CD14-positive monocyte (primary cell): Measurements from ENCODE around the gene NIFK. TPM values are rescaled to one million over a fixed set of nuclear protein-coding genes. Genes with fewer than 3 reads are reported as not detected.
A peak's percentile ranks its signal among the peaks of the same experiment; 100 is the strongest.
"Not testable (repeated sequence)": the region's sequence is repeated elsewhere in the genome, so short reads cannot be mapped to it uniquely, and the experiment has no call there.

Experiments
- DNase-seq, 3 donors: peaks; one replicate each; pipeline ENCODE4 v3.0.0-alpha.2; 2011 to 2022
- H2AFZ ChIP-seq: 2 replicates; pipeline ENCODE4 v1.6.0; 2012; ENCODE audit warnings: mild to moderate bottlenecking, low read depth, low read length, inconsistent platforms; ENCODE audit not compliant: insufficient read depth, poor library complexity, severe bottlenecking
- H3K27ac ChIP-seq, 2 donors: 1 replicate in 1 of 2; 2 replicates in 1 of 2; pipeline ENCODE4 v1.5.1; 2012 to 2013; ENCODE audit warnings: low read length in 2 of 2, control low read depth in 1 of 2, inconsistent platforms in 1 of 2, low read depth in 1 of 2, mild to moderate bottlenecking in 1 of 2
- H3K27me3 ChIP-seq, 2 donors: one replicate each; pipeline versions ENCODE4 v1.6.0 to v1.6.1; 2011 to 2013; ENCODE audit warnings: low read length in 2 of 2; ENCODE audit not compliant: control insufficient read depth in 2 of 2, insufficient read depth in 2 of 2
- H3K36me3 ChIP-seq, 2 donors: replicated peaks in 1 of 2; 1 replicate in 1 of 2; 2 replicates in 1 of 2; pipeline versions ENCODE4 v1.5.1 to v1.6.1; 2012 to 2013; ENCODE audit warnings: low read length in 2 of 2, control low read depth in 1 of 2, inconsistent platforms in 1 of 2, mild to moderate bottlenecking in 1 of 2; ENCODE audit not compliant: insufficient read depth in 2 of 2, control insufficient read depth in 1 of 2
- H3K4me1 ChIP-seq, 2 donors: 1 replicate in 1 of 2; 2 replicates in 1 of 2; pipeline versions ENCODE4 v1.5.1 to v1.6.1; 2012 to 2013; ENCODE audit warnings: low read length in 2 of 2, control low read depth in 1 of 2, inconsistent platforms in 1 of 2, mild to moderate bottlenecking in 1 of 2, moderate library complexity in 1 of 2; ENCODE audit not compliant: insufficient read depth in 2 of 2, control insufficient read depth in 1 of 2
- H3K4me2 ChIP-seq: replicated peaks from 2 replicates; pipeline ENCODE3; 2012; ENCODE audit warnings: low read length, moderate library complexity, mild to moderate bottlenecking; ENCODE audit not compliant: poor library complexity, severe bottlenecking; ENCODE audit errors: extremely low read depth
- H3K4me3 ChIP-seq, 3 experiments: fragments of 200-600 bp in 1 of 3; sonication (generic) in 1 of 3; replicated peaks in 1 of 3; 1 replicate in 2 of 3; 2 replicates in 1 of 3; pipeline ENCODE4 v1.5.1; 2011 to 2013; ENCODE audit warnings: low read length in 3 of 3, mild to moderate bottlenecking in 3 of 3, control low read depth in 2 of 3, low read depth in 2 of 3, inconsistent platforms in 1 of 3, moderate library complexity in 1 of 3
- H3K79me2 ChIP-seq: 2 replicates; pipeline ENCODE4 v1.6.0; 2012; ENCODE audit warnings: mild to moderate bottlenecking, control low read depth, inconsistent platforms, low read length, moderate library complexity; ENCODE audit not compliant: insufficient read depth
- H3K9ac ChIP-seq: 2 replicates; pipeline ENCODE4 v1.6.0; 2017; ENCODE audit warnings: low read length, mild to moderate bottlenecking; ENCODE audit not compliant: insufficient read depth, poor library complexity, severe bottlenecking
- H3K9me3 ChIP-seq, 2 donors: replicated peaks in 1 of 2; 1 replicate in 1 of 2; 2 replicates in 1 of 2; pipeline versions ENCODE4 v1.5.1 to v1.6.1; 2012 to 2013; ENCODE audit warnings: low read length in 2 of 2, control low read depth in 1 of 2; ENCODE audit not compliant: control insufficient read depth in 1 of 2, insufficient read depth in 1 of 2
- H4K20me1 ChIP-seq: 2 replicates; pipeline ENCODE4 v1.6.0; 2012; ENCODE audit warnings: mild to moderate bottlenecking, low read length, control low read depth, moderate library complexity; ENCODE audit not compliant: insufficient read depth
- H3K27ac Mint-ChIP-seq, 7 donors: one replicate each; pipeline ENCODE4 v1.8.0; 2020; ENCODE audit warnings: mild to moderate bottlenecking in 7 of 7, mixed read lengths in 7 of 7, moderate library complexity in 6 of 7, inconsistent platforms in 2 of 7
- H3K27me3 Mint-ChIP-seq, 3 donors: one replicate each; pipeline ENCODE4 v1.8.0; 2021 to 2022; ENCODE audit warnings: low read depth in 3 of 3, mild to moderate bottlenecking in 3 of 3, mixed read lengths in 3 of 3, moderate library complexity in 3 of 3, inconsistent platforms in 1 of 3
- H3K36me3 Mint-ChIP-seq, 2 donors: one replicate each; pipeline ENCODE4 v1.8.0; 2020; ENCODE audit warnings: mixed read lengths in 2 of 2, inconsistent platforms in 1 of 2, mild to moderate bottlenecking in 1 of 2
- H3K4me1 Mint-ChIP-seq: one replicate; pipeline ENCODE4 v1.8.0; 2020; ENCODE audit warnings: mild to moderate bottlenecking, mixed read lengths
- H3K4me3 Mint-ChIP-seq, 2 donors: one replicate each; pipeline ENCODE4 v1.8.0; 2020; ENCODE audit warnings: mild to moderate bottlenecking in 2 of 2, mixed read lengths in 2 of 2, moderate library complexity in 1 of 2
- H3K9me3 Mint-ChIP-seq, 7 donors: one replicate each; pipeline ENCODE4 v1.8.0; 2020 to 2022; ENCODE audit warnings: mixed read lengths in 7 of 7, mild to moderate bottlenecking in 6 of 7, moderate library complexity in 6 of 7, inconsistent platforms in 2 of 7
- WGBS: methylation state at CpG from one replicate; pipeline ENCODE4 v1.1.5; 2013; ENCODE audit warnings: missing lambda C conversion rate; ENCODE audit not compliant: insufficient coverage; 5-methylcytosine and 5-hydroxymethylcytosine counted together
- intact Hi-C, 2 donors: fragments of 100-400 bp; cut with micrococcal nuclease; formaldehyde crosslinking; loops; one replicate each; pipeline versions ENCODE4 v1.15.0 to v1.15.1; 2023
- polyA plus RNA-seq, 3 donors: library from polyadenylated mRNA; depleted of rRNA in 1 of 3; unstranded in 2 of 3; stranded (reverse) in 1 of 3; fragments of 300-500 nt in 2 of 3; fragments of >200 nt in 1 of 3; fragmentation: Illumina TruSeq in 2 of 3; gene quantifications; 1 replicate in 2 of 3; 2 replicates in 1 of 3; pipeline ENCODE4 v1.2.3, GENCODE V29; 2012 to 2021
- TF ChIP-seq, protein P1 (sequence below): fragments of 200-600 bp; IDR thresholded peaks from one replicate; pipeline ENCODE4 v1.8.0; 2022; ENCODE audit warnings: antibody characterized with exemption, mild to moderate bottlenecking

NIFK gene
- polyA plus RNA-seq, 3 donors, result 6.6 to 32.6 (median 30.6) TPM

DNA sequence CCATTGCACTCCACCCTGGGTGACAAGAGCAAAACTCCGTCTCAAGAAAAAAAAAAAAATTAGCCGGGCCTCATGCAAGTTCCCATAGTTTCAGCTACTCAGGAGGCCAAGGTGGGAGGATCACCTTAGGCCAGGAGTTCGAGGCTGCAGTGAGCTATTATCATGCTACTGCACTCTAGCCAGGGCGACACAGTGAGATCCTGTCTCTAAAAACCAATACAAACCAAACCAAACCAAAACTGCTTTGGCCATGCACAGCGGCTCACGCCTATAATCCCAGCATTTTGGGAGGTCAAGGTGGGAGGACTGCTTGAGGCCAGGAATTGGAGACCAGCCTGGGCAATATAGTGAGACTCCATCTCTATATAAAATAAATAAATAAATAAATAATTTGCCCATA, 19.1 kb downstream of the NIFK start:
- WGBS, result 92% methylated on average over 4 of the region's 6 CpGs
- Histone ChIP-seq H2AFZ (no peak overlapping the region), H3K4me1 (peaks cover 6 to 9% of the 10 kb centered on the region in 2 donors), H3K4me2 (no peak overlapping the region), H3K27ac (no peak overlapping the region), H4K20me1 (no peaks in the 10 kb centered on the region), H3K79me2 (no peaks in the 10 kb centered on the region), H3K9ac (no peak overlapping the region), H3K27me3 (no peaks in the 10 kb centered on the region), H3K4me3 (no peak overlapping the region), H3K9me3 (no peaks in the 10 kb centered on the region), H3K36me3 (no peaks in the 10 kb centered on the region)
- H3K36me3 Mint-ChIP-seq, result no peaks in the 10 kb centered on the region
- H3K27ac Mint-ChIP-seq, result peak overlapping the region in 1 of 7 donors; percentile 66
- peaks cover 14% of the 10 kb centered on the region for H3K4me1 Mint-ChIP-seq
- no peak overlapping the region for H3K4me3 Mint-ChIP-seq
- TF ChIP-seq, protein P1, sequence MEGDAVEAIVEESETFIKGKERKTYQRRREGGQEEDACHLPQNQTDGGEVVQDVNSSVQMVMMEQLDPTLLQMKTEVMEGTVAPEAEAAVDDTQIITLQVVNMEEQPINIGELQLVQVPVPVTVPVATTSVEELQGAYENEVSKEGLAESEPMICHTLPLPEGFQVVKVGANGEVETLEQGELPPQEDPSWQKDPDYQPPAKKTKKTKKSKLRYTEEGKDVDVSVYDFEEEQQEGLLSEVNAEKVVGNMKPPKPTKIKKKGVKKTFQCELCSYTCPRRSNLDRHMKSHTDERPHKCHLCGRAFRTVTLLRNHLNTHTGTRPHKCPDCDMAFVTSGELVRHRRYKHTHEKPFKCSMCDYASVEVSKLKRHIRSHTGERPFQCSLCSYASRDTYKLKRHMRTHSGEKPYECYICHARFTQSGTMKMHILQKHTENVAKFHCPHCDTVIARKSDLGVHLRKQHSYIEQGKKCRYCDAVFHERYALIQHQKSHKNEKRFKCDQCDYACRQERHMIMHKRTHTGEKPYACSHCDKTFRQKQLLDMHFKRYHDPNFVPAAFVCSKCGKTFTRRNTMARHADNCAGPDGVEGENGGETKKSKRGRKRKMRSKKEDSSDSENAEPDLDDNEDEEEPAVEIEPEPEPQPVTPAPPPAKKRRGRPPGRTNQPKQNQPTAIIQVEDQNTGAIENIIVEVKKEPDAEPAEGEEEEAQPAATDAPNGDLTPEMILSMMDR, result no peak
- intact Hi-C loops, result loop anchor here (5.0 to 10.0 kb wide), 3 partner anchors 65 to 315 kb away; no protein-coding TSS in a partner anchor
- no peaks in the 10 kb centered on the region for H3K9me3 Mint-ChIP-seq
- peaks cover 0 to 3% (median 0%) of the 10 kb centered on the region in 3 donors for H3K27me3 Mint-ChIP-seq
- DNase-seq, result no peak

DNA sequence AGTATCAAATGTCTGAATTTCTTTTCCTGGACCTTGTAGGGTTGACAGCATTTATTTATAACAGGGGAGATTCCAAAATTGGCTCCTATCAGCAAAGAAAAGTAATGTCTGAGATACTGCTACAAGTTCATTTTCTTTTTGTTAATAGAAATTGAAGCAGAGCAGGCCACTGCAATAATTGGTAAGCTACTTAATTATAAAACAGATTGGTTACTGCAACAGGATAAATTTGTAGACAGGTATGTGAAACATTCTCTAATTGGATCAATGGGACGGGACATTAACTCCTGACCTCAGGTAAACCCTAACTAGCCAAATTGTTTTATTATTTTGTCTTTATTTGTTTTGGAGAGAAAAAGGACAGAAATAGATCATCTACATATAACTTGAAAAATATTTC, 20.5 kb downstream of the NIFK start:
- Mint-ChIP-seq H3K27me3 (peaks cover 0 to 3% (median 0%) of the 10 kb centered on the region in 3 donors), H3K9me3 (no peaks in the 10 kb centered on the region), H3K4me3 (no peak overlapping the region), H3K27ac (no peak overlapping the region), H3K36me3 (no peaks in the 10 kb centered on the region), H3K4me1 (peaks cover 6% of the 10 kb centered on the region)
- peak overlapping the region; percentile 17 for H2AFZ ChIP-seq
- no peak overlapping the region for H3K9ac ChIP-seq
- TF ChIP-seq, protein P1, result no peak
- intact Hi-C loops, result loop anchor here (5.0 to 10.0 kb wide), 3 partner anchors 64 to 314 kb away; no protein-coding TSS in a partner anchor
- no peak overlapping the region for H3K27ac ChIP-seq
- H3K4me1 ChIP-seq, result no peaks in the 10 kb centered on the region
- no peak overlapping the region for H3K4me2 ChIP-seq
- DNase-seq, result no peak
- no peaks in the 10 kb centered on the region for H3K36me3 ChIP-seq
- H3K27me3 ChIP-seq, result no peaks in the 10 kb centered on the region
- H3K9me3 ChIP-seq, result no peaks in the 10 kb centered on the region
- no CpG with 5 or more reads among the region's 1 CpG for WGBS
- no peak overlapping the region for H3K4me3 ChIP-seq
- H4K20me1 ChIP-seq, result no peaks in the 10 kb centered on the region
- no peaks in the 10 kb centered on the region for H3K79me2 ChIP-seq

DNA sequence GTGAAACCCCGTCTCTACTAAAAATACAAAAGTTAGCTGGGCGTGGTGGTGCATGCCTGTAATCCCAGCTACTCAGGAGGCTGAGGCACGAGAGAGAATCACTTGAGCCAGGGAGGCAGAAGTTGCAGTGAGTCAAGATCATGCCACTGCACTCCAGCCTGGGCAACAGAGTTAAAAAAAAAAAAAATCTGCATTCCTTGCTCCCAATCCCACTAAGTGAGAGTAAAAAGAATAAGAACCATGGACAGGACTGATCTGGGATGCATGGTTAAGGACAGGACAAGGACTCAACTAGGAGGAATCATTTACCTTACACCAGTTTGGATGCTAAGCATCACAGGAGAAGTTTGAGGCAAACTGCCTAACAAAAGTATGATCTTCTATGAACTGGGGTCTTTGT, 25.2 kb downstream of the NIFK start:
- H3K27me3 ChIP-seq, H3K9me3 Mint-ChIP-seq, H2AFZ ChIP-seq, H3K36me3 ChIP-seq, H3K4me3 ChIP-seq, H3K9me3 ChIP-seq, H3K27me3 Mint-ChIP-seq, H3K4me2 ChIP-seq, H3K79me2 ChIP-seq, H3K27ac Mint-ChIP-seq, H3K36me3 Mint-ChIP-seq, H3K9ac ChIP-seq, H3K4me3 Mint-ChIP-seq, H4K20me1 ChIP-seq, H3K27ac ChIP-seq, DNase-seq: not testable (repeated sequence)
- H3K4me1 ChIP-seq, result peaks cover 11 to 12% of the 10 kb centered on the region in 2 donors
- intact Hi-C loops, result loop anchor here in 1 of 2 donors (10.0 kb wide), 1 partner anchor 307 kb away; no protein-coding TSS in a partner anchor
- 60% methylated on average over 1 of the region's 3 CpGs for WGBS
- peaks cover 19% of the 10 kb centered on the region for H3K4me1 Mint-ChIP-seq
